Panc1 (cell line): Measurements from ENCODE around the gene NCOR2.

ENCODE experiments used
- POLR2AphosphoS5 ChIP-seq: IDR thresholded peaks from 2 replicates; pipeline ENCODE4 v1.6.1; 2012; ENCODE audit warnings: mild to moderate bottlenecking, low read depth, low read length, moderate library complexity
- SIN3A ChIP-seq: IDR thresholded peaks from 2 replicates; pipeline ENCODE4 v1.6.1; 2012; ENCODE audit warnings: low read depth, mild to moderate bottlenecking, low read length, moderate library complexity, borderline replicate concordance; ENCODE audit not compliant: insufficient read depth
- TCF7L2 ChIP-seq: IDR thresholded peaks from 2 replicates; pipeline ENCODE4 v1.6.1; 2011; ENCODE audit warnings: mild to moderate bottlenecking, low read depth, low read length, inconsistent platforms
- TF ChIP-seq, protein P1 (sequence below): fragments of 450-650 bp; IDR thresholded peaks from 2 replicates; pipeline ENCODE4 v1.5.1; 2017; ENCODE audit warnings: mild to moderate bottlenecking
- TF ChIP-seq, protein P2 (sequence below), 2 experiments: IDR thresholded peaks; 2 replicates each; pipeline ENCODE4 v1.6.1; 2011 to 2012; ENCODE audit warnings: low read depth in 2 of 2, control low read depth in 1 of 2, low read length in 1 of 2, mild to moderate bottlenecking in 1 of 2, moderate library complexity in 1 of 2; ENCODE audit not compliant: insufficient read depth in 1 of 2

DNA sequence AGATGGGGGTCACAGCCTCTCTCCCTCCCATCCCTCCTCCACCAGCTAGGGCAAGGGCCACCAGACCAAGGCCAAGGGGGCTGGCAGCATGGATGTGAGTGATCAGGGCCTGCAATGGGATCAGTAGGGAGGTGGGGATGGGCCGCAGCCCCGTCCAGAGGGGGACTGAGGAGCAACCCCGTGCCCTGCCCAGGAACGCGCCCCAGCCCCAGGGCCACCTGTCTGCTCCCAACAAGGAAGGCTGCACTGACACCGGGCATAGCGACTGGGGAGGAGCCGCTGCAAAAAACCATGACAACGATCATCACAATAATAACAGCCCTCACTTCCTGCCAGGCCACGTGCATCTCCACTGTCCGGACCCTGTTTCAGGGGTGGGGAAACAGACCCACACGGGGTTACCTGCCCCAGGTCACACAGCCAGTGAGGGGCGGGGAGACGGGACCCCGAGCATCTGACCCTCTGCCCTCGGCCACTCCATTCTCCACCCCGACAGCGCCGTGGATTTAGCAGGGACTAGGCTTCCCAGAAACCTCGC lies 24.3 kb downstream of the NCOR2 start:
- TF ChIP-seq, protein P1, sequence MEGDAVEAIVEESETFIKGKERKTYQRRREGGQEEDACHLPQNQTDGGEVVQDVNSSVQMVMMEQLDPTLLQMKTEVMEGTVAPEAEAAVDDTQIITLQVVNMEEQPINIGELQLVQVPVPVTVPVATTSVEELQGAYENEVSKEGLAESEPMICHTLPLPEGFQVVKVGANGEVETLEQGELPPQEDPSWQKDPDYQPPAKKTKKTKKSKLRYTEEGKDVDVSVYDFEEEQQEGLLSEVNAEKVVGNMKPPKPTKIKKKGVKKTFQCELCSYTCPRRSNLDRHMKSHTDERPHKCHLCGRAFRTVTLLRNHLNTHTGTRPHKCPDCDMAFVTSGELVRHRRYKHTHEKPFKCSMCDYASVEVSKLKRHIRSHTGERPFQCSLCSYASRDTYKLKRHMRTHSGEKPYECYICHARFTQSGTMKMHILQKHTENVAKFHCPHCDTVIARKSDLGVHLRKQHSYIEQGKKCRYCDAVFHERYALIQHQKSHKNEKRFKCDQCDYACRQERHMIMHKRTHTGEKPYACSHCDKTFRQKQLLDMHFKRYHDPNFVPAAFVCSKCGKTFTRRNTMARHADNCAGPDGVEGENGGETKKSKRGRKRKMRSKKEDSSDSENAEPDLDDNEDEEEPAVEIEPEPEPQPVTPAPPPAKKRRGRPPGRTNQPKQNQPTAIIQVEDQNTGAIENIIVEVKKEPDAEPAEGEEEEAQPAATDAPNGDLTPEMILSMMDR: no peak
- TF ChIP-seq, protein P2, sequence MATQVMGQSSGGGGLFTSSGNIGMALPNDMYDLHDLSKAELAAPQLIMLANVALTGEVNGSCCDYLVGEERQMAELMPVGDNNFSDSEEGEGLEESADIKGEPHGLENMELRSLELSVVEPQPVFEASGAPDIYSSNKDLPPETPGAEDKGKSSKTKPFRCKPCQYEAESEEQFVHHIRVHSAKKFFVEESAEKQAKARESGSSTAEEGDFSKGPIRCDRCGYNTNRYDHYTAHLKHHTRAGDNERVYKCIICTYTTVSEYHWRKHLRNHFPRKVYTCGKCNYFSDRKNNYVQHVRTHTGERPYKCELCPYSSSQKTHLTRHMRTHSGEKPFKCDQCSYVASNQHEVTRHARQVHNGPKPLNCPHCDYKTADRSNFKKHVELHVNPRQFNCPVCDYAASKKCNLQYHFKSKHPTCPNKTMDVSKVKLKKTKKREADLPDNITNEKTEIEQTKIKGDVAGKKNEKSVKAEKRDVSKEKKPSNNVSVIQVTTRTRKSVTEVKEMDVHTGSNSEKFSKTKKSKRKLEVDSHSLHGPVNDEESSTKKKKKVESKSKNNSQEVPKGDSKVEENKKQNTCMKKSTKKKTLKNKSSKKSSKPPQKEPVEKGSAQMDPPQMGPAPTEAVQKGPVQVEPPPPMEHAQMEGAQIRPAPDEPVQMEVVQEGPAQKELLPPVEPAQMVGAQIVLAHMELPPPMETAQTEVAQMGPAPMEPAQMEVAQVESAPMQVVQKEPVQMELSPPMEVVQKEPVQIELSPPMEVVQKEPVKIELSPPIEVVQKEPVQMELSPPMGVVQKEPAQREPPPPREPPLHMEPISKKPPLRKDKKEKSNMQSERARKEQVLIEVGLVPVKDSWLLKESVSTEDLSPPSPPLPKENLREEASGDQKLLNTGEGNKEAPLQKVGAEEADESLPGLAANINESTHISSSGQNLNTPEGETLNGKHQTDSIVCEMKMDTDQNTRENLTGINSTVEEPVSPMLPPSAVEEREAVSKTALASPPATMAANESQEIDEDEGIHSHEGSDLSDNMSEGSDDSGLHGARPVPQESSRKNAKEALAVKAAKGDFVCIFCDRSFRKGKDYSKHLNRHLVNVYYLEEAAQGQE (IDR thresholded peaks at IDR 0.05; ENCODE audit: insufficient read depth in 1 of 2, low read depth in 2 of 2, low read length in 1 of 2): no peak
- TF ChIP-seq POLR2AphosphoS5 (no peak), SIN3A (no peak), TCF7L2 (no peak)
